H1 (cell line): ENCODE data around the gene AGBL4. TPM values are rescaled to one million over a fixed set of nuclear protein-coding genes. Genes with fewer than 3 reads are reported as not detected.

Experiments
- ATF2 ChIP-seq: IDR thresholded peaks from 2 replicates; pipeline ENCODE4 v1.6.1; 2012; ENCODE audit warnings: low read length, inconsistent platforms
- BCL11A ChIP-seq, 2 experiments: IDR thresholded peaks; one replicate each; pipeline ENCODE4 v1.6.1; 2011; ENCODE audit warnings: low read depth in 2 of 2, low read length in 2 of 2, mild to moderate bottlenecking in 2 of 2
- CHD2 ChIP-seq: IDR thresholded peaks from 2 replicates; pipeline ENCODE4 v1.6.1; 2012; ENCODE audit warnings: low read length, improper control_type of control experiment
- CREB1 ChIP-seq: IDR thresholded peaks from 2 replicates; pipeline ENCODE4 v1.6.1; 2012; ENCODE audit warnings: inconsistent platforms
- MAFK ChIP-seq: IDR thresholded peaks from 2 replicates; pipeline ENCODE4 v1.6.1; 2012; ENCODE audit warnings: low read depth, mild to moderate bottlenecking, improper control_type of control experiment, low read length
- NANOG ChIP-seq: IDR thresholded peaks from 2 replicates; pipeline ENCODE4 v1.6.1; 2011; ENCODE audit warnings: low read length, low read depth, mild to moderate bottlenecking, inconsistent platforms; ENCODE audit not compliant: insufficient read depth, poor library complexity, severe bottlenecking
- SIRT6 ChIP-seq: IDR thresholded peaks from one replicate; pipeline ENCODE4 v1.7.1; 2012; ENCODE audit warnings: low read length, inconsistent platforms
- SP1 ChIP-seq: IDR thresholded peaks from 2 replicates; pipeline ENCODE4 v1.6.1; 2011; ENCODE audit warnings: low read depth, low read length
- TAF1 ChIP-seq: IDR thresholded peaks from 2 replicates; pipeline ENCODE4 v1.6.1; 2011; ENCODE audit warnings: mild to moderate bottlenecking, low read depth, low read length
- polyA plus RNA-seq, 7 experiments: library from polyadenylated mRNA; depleted of rRNA in 3 of 7; stranded (reverse) in 5 of 7; unstranded in 2 of 7; fragments of >200 nt in 5 of 7; fragments of 200-250 nt in 2 of 7; gene quantifications; 1 replicate in 5 of 7; 2 replicates in 1 of 7; 4 replicates in 1 of 7; pipeline versions ENCODE4 v1.2.1 to v1.2.3, GENCODE V29; 2011 to 2013; ENCODE audit warnings: missing spikeins in 2 of 7, mixed read lengths in 2 of 7
- total RNA-seq: library from RNA; stranded (reverse); fragmentation: NEBNext Ultra II Directional; extraction: Animal tissue kit (Norgen Biotek cat#: 25700); gene quantifications from 2 replicates; pipeline ENCODE4 v1.2.1, GENCODE V29; 2021

AGBL4 gene
- total and polyA plus RNA-seq, 2 of the 8 experiments (the other 6 are each of a cell fraction or from before 2014, with no cell fraction given) = 0.41 to 0.45 TPM

- TF ChIP-seq ATF2 = 0 out of 2 replicates have a peak, but pooled peaks have one; percentile 57
- peak; percentile 85 for TF ChIP-seq SP1
- no peak for TF ChIP-seq MAFK
- TF ChIP-seq CREB1 = no peak
- peak; percentile 88 for TF ChIP-seq NANOG
- no peak for TF ChIP-seq CHD2
- 0 out of 2 replicates have a peak, but pooled peaks have one; percentile 21 for TF ChIP-seq TAF1
- TF ChIP-seq BCL11A (IDR thresholded peaks at IDR 0.05; ENCODE audit: low read depth in 2 of 2, low read length in 2 of 2) = peak in 1 of 2 experiments; percentile 54
- no peak for TF ChIP-seq SIRT6
These were observed 1313.4 kb downstream of the AGBL4 start (continued) for GRCh38 chr1:48710318-48710717.
